Hippocampal formation (tissue), 2 donors: ENCODE data around the gene HNRNPA0.

Source experiments
- DNase-seq, 2 donors: peaks; one replicate each; lab custom pipeline; 2025; lab: John Stamatoyannopoulos, UW

HNRNPA0 gene

GRCh38 chr5:137727623-137728022 lies 26.5 kb downstream of the HNRNPA0 start:
- no peak for DNase-seq

- DNase-seq: no peak
These were observed 29.9 kb downstream of the HNRNPA0 start for GRCh38 chr5:137724251-137724650.

GRCh38 chr5:137718611-137719010 lies 35.6 kb downstream of the HNRNPA0 start:
- no peak for DNase-seq

- no peak for DNase-seq
These were observed 37.8 kb downstream of the HNRNPA0 start for GRCh38 chr5:137716337-137716736.

- no peak for DNase-seq
These were observed 38.7 kb downstream of the HNRNPA0 start for GRCh38 chr5:137715456-137715855.

- DNase-seq: no peak
These were observed 39.2 kb downstream of the HNRNPA0 start for GRCh38 chr5:137714946-137715345.

- no peak for DNase-seq
These were observed 39.7 kb downstream of the HNRNPA0 start for GRCh38 chr5:137714494-137714893.

- DNase-seq: no peak
These were observed 42.0 kb downstream of the HNRNPA0 start for GRCh38 chr5:137712139-137712667.

- DNase-seq: no peak
These were observed 44.1 kb downstream of the HNRNPA0 start for GRCh38 chr5:137710086-137710485.

- no peak for DNase-seq
These were observed 45.2 kb downstream of the HNRNPA0 start for GRCh38 chr5:137708796-137709559.

- DNase-seq: no peak
These were observed 46.1 kb downstream of the HNRNPA0 start for GRCh38 chr5:137708062-137708461.

- DNase-seq: no peak
These were observed 47.3 kb downstream of the HNRNPA0 start for GRCh38 chr5:137706841-137707240.

GRCh38 chr5:137705106-137705505 lies 49.1 kb downstream of the HNRNPA0 start:
- DNase-seq: no peak

GRCh38 chr5:137703565-137703964 lies 50.6 kb downstream of the HNRNPA0 start:
- DNase-seq: no peak

- no peak for DNase-seq
These were observed 53.9 kb downstream of the HNRNPA0 start for GRCh38 chr5:137700282-137700680.

GRCh38 chr5:137699336-137700281 lies 54.6 kb downstream of the HNRNPA0 start:
- DNase-seq: peak in 1 of 2 donors; percentile 14

- DNase-seq: no peak
These were observed 57.7 kb downstream of the HNRNPA0 start for GRCh38 chr5:137696481-137696880.

GRCh38 chr5:137695651-137696428 lies 58.3 kb downstream of the HNRNPA0 start:
- no peak for DNase-seq
